ENCODE data around the gene RSBN1.
"Not testable (repeated sequence)": the region's sequence is repeated elsewhere in the genome, so short reads cannot be mapped to it uniquely, and the experiment has no call there.

Gene RSBN1

DNA sequence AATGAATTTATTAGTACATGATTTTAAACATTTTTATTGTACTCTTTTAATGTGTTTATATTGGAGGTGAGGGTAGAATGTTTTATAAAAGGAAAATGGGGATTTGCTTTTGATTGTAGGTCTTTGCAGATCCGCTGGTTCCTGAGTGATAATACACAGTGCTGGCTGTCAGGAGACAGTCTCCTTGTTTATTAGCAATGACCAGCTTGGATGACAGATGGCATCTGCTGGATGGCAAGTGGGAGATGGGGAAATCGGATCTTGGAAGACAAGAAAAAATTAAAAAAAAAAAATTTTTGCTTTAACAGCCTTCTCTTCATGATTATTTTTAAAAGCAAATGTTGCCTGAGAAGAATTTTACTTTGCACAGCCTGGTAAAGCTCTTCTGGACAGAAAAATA lies 48.6 kb downstream of the RSBN1 start:
- DNase-seq (ENCODE audit: low read depth in 1 of 2, low spot score in 1 of 2): no peak
- no peak for TF ChIP-seq JUND (IDR thresholded peaks at IDR 0.05; ENCODE audit: low read depth)
- in situ Hi-C loops (cut with HindIII; ENCODE audit: low pct_unique_long_range_greater_than_20kb, low sequenced_read_pairs): no loop called here

DNA sequence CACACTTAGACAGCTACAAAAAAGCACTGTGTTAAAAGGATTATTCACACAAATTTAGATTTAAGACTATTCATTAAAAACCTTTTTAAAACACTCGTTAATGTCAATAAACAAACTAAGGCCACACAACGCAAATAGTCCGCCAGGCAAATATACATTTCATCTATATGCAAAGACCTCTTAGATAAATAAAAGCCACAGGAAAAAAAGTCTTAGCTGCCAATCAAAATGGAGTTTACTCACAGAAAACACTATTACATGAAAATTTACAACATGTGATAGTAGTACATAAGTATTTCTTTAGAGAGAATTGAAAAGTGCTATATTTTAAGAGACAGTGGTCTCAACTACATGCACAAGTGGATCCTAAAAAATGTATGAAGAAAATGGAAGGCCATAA lies 50.3 kb downstream of the RSBN1 start:
- no peak for DNase-seq (ENCODE audit: low read depth in 1 of 2, low spot score in 1 of 2)
- in situ Hi-C loops (cut with HindIII; ENCODE audit: low pct_unique_long_range_greater_than_20kb, low sequenced_read_pairs): no loop called here
- TF ChIP-seq JUND (IDR thresholded peaks at IDR 0.05; ENCODE audit: low read depth): no peak

DNA sequence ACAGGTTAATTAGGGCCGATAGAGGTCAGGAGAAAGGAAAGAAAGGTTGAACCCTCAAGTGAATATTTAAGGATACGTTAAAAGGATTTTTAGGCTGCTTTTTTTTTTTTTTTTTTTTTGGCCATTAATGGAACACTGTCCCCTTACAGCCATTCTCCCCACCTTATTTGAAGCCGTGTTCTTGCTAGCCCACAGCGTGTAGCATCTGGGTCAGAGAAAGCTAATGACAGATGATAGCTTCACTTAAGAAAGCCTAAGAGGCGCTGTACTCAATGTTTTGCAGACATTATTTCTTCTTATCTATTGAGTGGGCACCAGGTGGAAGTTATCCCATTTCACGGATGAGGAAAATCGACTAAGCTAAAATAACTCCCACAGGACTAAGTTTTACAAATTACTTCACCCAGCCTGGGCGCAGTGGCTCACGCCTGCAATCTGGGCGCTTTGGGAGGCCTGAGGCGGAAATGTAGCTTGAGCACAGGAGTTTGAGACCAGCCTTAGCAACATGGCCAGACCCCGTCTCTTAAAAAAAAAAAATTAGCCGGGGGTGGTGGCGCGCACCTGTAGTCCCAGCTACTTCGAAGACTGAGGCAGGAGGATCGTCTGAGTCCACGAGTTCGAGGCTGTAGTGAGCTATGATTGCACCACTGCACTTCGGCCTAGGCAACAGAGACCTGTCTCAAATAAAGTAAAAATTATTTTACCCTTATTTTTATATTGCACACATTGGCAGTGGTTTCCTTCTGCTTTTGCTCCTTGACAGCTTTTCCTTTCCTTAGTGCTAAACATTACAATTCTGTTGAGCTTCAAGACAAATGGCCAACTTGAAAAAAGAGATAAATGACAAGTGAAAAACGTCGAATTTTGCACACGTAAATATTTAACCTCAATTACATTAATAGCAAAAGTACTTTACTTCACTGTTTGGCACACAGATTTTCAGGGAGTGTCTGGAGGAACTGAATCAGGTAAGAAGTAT lies 51.9 kb downstream of the RSBN1 start:
- no peak for DNase-seq (ENCODE audit: low read depth in 1 of 2, low spot score in 1 of 2)
- in situ Hi-C loops (cut with HindIII; ENCODE audit: low pct_unique_long_range_greater_than_20kb, low sequenced_read_pairs): no loop called here
- no peak for TF ChIP-seq JUND (IDR thresholded peaks at IDR 0.05; ENCODE audit: low read depth)

DNA sequence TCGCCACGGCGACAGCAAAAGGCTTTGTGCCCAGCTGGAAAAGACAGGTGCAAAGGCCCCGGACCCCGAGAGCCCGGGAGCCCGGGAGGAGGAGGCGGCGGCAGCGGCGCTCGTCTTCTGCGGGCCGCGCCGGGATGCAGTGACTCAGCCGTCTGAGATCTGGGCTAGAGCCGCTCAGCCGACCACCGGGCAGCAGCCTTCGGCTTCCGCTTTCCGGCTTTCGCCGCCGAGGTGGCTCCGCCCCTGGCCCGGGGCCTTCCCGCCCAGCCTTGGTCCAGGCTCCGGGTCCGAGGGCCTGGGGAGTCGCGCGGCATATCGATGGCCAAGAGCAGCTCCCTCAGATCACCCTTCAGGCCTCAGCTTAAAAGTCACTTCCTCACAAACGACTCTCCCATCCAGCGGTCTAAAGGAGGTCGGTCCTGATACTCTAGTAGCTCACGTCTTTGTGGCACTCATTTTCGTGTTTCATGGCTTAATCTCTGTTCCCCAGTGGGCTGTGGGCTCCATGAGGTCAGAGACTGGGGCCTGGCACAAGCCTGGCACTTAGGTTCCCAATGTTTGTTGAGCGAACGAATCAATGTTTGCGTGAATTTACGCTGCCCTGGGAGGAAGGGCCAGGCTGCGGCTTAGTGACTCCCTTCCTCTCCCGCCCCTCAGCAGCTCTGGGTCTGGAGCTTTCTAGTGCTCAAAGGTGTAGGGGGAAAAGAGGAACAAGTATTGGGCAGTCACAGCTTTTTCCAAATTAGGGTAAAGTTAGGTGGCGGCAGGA lies 52.8 kb downstream of the RSBN1 start, which contains the start of gene PHTF1:
Gene PHTF1, minus strand, starts transcription at position 154 of the 769 bp plus-strand sequence. CDS start 783 bp downstream, outside the sequence.
- in situ Hi-C loops (cut with HindIII; ENCODE audit: low pct_unique_long_range_greater_than_20kb, low sequenced_read_pairs): no loop called here
- TF ChIP-seq JUND (IDR thresholded peaks at IDR 0.05; ENCODE audit: low read depth): no peak
- peak; percentile 42 to 47 for DNase-seq (ENCODE audit: low read depth in 1 of 2, low spot score in 1 of 2)

DNA sequence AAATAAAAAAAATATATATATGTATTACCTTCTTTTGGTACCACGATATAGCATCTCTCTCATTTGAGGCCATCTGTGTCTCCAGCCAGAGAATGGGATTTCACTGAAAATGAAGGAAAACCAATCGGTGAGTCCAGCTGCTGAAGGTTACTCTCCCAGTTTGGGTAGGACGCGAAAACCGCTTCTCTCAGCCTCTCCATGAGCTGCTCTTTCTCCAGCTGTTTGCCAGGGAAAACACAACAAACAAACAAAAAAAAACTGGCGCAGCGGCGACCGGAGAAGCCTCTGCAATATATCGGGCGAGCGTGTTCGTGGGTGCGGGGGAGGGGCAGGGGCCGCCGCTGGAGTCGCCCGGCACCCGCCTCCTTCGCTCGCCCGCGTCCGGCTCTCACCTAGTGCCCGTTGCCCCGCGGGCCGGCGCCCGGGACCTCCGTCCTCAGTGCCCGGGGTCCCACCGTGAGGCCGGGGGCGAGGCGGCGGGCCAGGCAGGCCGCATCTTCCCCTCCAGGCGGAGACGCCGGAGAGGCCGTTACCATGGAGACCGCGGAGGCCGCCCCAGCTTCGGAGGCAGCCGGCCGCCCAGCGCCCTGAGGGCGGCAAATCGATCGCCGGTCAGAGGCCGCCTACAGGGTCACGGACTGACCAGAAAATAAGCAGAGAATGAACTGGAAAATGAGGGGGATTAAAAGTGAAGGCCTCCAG lies 53.5 kb downstream of the RSBN1 start:
- no peak for TF ChIP-seq JUND (IDR thresholded peaks at IDR 0.05; ENCODE audit: low read depth)
- in situ Hi-C loops (cut with HindIII; ENCODE audit: low pct_unique_long_range_greater_than_20kb, low sequenced_read_pairs): no loop called here

DNA sequence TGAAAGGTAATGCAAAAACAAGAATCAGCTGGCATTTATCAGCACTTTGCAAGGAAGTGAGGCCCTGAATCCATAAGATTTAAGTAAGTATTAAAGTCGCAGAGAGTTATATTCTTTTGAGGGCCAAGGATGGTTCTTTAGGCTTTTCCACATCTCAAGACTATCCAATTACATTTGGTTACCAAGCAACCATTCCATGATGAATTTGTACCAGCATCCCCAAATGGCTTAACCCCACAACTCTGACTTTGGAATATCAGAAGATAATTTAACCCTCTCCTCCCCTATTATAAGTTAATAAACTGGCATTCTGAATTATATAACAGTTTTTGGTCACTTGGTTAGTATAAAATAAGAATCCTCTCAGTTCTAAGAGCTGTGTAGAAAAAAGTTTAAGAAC lies 55.8 kb downstream of the RSBN1 start:
- no peak for TF ChIP-seq JUND (IDR thresholded peaks at IDR 0.05; ENCODE audit: low read depth)
- in situ Hi-C loops (cut with HindIII; ENCODE audit: low pct_unique_long_range_greater_than_20kb, low sequenced_read_pairs): no loop called here

More for the DNA sequence above, 53.5 kb downstream of the RSBN1 start:
- peak; percentile 36 to 49 for DNase-seq (ENCODE audit: low read depth in 1 of 2, low spot score in 1 of 2)

DNA sequence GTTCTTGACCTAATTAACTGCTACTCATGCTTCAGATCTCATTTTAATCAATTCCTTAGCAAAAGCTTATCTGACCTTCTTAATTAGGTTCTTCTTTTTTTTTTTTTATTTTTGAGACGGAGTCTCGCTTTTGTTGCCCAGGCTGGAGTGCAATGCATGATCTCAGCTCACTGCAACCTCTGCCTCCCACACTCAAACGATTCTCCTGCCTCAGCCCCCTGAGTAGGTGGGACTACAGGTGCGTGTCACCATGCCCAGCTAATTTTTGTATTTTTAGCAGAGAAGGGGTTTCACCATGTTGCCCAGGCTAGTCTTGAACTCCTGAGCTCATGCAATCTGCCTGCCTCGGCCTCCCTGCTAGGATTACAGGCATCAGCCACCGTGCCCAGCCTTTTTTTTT lies 58.9 kb downstream of the RSBN1 start:
- in situ Hi-C loops (cut with HindIII; ENCODE audit: low pct_unique_long_range_greater_than_20kb, low sequenced_read_pairs); DNase-seq (ENCODE audit: low read depth in 1 of 2, low spot score in 1 of 2): not testable (repeated sequence)

More for the DNA sequence above, 55.8 kb downstream of the RSBN1 start:
- DNase-seq (ENCODE audit: low read depth in 1 of 2, low spot score in 1 of 2): no peak

DNA sequence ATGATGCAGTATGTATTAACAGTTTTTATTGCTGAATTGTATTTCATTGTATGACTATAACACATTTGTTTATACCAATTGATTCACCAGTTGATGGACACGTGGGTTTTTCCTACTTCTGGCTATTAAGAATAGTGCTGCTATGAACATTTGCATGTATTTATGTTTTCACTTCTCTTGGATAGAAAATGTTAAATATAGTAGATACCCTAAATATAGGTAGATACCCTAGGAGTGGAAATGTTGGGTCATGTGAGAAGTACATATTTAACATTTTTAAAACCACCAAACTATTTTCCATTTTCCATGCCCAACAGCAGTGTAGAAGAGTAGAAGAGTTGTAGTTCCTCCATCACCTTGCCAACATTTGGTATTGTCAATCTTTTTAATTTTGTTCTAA lies 60.8 kb downstream of the RSBN1 start:
- in situ Hi-C loops (cut with HindIII; ENCODE audit: low pct_unique_long_range_greater_than_20kb, low sequenced_read_pairs): no loop called here
- DNase-seq (ENCODE audit: low read depth in 1 of 2, low spot score in 1 of 2): no peak

DNA sequence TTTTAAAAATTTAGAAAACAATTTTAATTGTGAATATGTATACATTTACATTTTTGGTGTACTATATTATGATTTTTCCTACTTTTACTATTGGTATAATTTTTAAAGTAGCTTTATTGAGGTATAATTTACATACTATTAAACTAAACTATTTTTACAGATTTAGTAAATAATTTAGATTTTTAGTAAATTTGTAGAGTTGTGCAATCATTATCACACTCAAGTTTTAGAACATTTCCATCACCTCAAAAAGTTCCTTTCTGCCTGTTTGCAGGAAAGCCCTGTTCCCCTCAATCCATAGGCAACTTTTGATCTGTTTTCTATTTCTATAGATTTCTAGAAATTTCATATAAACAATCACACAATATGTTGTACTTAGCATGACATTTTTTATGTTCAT lies 61.2 kb downstream of the RSBN1 start:
- in situ Hi-C loops (cut with HindIII; ENCODE audit: low pct_unique_long_range_greater_than_20kb, low sequenced_read_pairs): no loop called here
- DNase-seq (ENCODE audit: low read depth in 1 of 2, low spot score in 1 of 2): no peak
- no peak for TF ChIP-seq JUND (IDR thresholded peaks at IDR 0.05; ENCODE audit: low read depth)

More for the DNA sequence above, 60.8 kb downstream of the RSBN1 start:
- no peak for TF ChIP-seq JUND (IDR thresholded peaks at IDR 0.05; ENCODE audit: low read depth)

DNA sequence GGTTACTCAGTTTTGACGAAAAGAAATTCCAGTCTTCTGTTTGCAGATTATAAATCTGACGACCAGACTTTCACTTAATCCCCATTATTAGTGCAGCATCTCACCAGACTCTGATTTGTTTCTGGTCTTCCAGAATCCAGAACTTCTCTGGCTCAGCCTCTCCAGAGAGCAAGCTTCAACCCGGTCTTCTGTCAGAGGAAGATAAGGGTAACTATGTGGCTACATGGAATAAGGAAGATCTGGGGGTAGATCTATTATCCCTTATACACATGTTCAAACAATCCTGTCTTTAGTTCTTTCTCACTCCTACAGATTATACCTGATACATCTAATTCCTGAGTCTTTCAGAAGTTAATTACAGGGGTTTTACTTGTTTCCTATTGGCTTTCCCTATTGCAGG lies 62.9 kb downstream of the RSBN1 start:
- in situ Hi-C loops (cut with HindIII; ENCODE audit: low pct_unique_long_range_greater_than_20kb, low sequenced_read_pairs): no loop called here
- DNase-seq (ENCODE audit: low read depth in 1 of 2, low spot score in 1 of 2): no peak
- TF ChIP-seq JUND (IDR thresholded peaks at IDR 0.05; ENCODE audit: low read depth): no peak

DNA sequence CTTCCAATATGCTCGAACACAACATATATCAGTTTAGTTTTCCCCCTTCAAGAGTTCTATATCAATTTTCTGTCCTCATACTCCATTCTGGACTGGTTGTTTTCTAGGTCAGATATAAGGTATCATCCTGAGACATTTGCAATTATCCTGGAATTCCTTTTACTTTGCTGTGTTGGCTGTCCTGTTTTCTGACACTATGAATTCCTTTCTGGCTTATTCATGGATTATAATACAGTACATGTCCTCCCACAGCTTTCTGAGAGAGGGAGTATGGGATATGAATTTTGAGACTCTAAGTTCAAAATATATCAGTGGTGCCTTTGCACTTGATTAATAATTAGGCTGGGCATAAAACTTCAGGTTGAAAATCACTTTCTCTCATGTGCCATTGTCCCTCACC lies 64.9 kb downstream of the RSBN1 start:
- in situ Hi-C loops (cut with HindIII; ENCODE audit: low pct_unique_long_range_greater_than_20kb, low sequenced_read_pairs): no loop called here
- DNase-seq (ENCODE audit: low read depth in 1 of 2, low spot score in 1 of 2): no peak
- no peak for TF ChIP-seq JUND (IDR thresholded peaks at IDR 0.05; ENCODE audit: low read depth)

DNA sequence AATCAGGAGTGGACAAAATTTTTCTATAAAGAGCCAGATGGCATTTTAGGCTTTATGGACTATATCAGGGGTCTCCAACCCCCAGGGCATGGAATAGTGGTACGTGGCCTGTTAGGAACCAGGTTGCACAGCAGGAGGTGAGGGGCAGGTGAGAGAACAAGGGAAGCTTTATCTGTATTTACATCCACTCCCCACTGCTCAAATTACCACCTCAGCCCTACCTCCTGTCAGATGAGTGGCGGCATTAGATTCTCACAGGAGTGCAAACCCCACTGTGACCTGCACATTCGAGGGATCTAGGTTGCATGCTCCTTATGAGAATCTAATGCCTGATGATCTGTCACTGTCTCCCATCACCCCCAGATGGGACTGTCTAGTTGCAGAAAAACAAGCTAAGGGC lies 66.9 kb downstream of the RSBN1 start:
- DNase-seq (ENCODE audit: low read depth in 1 of 2, low spot score in 1 of 2): no peak
- in situ Hi-C loops (cut with HindIII; ENCODE audit: low pct_unique_long_range_greater_than_20kb, low sequenced_read_pairs): no loop called here
- no peak for TF ChIP-seq JUND (IDR thresholded peaks at IDR 0.05; ENCODE audit: low read depth)
